GM12873 (cell line): ENCODE measurements around the gene ERBB4.

Experiments used
- TF ChIP-seq, protein P1 (sequence below): IDR thresholded peaks from 2 replicates; pipeline ENCODE4 v1.5.1; 2012; ENCODE audit warnings: low read depth, mild to moderate bottlenecking, moderate library complexity, low read length, control low read depth; ENCODE audit not compliant: insufficient read depth; ENCODE audit errors: missing control alignments

Gene ERBB4

DNA sequence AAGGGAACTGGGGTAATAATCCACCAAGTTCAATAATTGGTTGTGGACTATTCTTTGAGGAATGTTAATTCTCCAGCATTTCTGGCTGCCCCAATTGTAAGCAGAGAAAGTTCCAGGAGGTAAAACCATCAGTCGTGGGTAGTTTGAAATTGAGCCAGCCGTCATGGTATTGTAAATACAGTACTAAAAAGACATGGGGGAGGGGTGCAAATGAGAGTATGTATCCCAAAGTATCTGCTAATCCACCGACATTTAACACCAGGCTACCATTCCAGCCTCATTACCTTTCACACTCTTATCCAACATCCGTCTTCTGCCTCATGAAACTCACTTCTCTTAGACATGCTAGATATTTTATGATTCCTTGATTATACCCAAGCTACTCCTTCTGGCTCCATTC is 507.9 kb downstream of the ERBB4 start:
- TF ChIP-seq, protein P1, sequence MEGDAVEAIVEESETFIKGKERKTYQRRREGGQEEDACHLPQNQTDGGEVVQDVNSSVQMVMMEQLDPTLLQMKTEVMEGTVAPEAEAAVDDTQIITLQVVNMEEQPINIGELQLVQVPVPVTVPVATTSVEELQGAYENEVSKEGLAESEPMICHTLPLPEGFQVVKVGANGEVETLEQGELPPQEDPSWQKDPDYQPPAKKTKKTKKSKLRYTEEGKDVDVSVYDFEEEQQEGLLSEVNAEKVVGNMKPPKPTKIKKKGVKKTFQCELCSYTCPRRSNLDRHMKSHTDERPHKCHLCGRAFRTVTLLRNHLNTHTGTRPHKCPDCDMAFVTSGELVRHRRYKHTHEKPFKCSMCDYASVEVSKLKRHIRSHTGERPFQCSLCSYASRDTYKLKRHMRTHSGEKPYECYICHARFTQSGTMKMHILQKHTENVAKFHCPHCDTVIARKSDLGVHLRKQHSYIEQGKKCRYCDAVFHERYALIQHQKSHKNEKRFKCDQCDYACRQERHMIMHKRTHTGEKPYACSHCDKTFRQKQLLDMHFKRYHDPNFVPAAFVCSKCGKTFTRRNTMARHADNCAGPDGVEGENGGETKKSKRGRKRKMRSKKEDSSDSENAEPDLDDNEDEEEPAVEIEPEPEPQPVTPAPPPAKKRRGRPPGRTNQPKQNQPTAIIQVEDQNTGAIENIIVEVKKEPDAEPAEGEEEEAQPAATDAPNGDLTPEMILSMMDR: no peak

DNA sequence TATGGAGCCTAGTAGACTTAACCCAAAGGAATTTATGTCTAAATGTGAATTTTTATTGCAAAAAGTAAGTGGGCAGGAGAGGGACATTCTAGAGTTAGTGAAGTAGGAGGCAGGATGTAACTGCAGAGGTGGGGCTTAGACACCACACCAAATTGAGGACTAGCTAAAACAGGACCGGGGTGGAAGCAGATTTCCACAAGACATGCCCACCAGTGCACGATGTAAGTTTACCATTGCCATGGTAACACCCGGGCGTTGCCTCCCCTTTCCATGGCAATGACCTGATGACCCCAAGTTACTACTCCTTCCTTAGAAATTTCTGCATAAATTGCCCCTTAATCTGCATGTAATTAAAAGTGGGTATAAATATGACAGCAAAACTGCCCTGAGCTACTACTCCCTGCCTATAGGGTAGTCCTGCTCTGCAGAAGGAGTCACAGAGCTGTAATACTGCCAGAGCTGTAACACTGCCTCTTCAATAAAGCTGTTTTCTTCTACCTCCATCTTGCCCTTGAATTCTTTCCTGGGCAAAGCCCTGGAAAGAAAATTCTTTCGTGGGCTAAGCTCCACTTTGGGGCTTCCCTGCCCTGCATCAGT is 509.7 kb downstream of the ERBB4 start:
- TF ChIP-seq, protein P1: no peak

DNA sequence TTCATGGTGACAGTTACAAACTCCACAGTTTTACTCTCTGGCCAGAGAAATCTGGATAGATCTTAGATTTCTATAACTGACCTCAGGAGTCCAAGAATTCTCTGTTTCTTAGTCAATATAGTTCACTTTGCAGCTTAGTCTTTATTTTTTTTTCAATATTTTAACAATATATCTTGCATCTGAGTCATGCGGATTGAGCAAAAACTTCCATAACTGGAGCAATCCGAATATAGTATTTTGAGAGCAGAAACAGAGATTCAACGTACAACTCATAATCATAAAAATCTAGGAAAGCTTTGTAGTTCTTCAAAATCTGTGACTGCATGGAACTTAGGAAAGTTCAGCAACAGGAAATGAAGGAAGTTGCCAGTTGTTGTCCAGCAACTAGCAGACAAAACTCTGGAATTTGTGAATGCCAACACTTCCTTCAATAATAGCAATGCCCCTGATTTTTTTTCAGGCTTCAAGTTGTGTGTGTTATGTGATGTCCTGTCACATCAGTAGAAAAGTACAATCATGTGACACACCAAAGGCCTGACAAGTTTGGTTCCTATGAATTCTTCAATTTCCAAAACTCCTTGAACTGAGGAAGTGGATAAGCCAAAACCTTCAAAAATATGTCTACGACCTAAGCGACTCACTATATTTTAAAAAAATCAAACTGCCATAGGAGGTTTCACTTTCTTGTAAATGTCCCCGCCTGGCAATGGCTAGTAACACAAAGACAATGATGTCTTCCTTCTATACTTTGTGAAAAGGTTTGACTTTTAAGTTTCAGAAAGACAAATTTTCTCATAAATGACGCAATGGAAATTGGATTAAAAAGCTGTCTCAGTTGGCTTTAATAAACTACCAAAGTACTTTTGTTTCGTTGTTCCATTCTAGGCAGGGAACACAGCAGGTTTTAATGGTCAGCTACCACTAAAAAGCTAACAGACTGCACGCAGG is 510.6 kb downstream of the ERBB4 start:
- TF ChIP-seq, protein P1: no peak

GRCh38 chr2:212024040-212024439 is 514.6 kb downstream of the ERBB4 start:
- TF ChIP-seq, protein P1: no peak

DNA sequence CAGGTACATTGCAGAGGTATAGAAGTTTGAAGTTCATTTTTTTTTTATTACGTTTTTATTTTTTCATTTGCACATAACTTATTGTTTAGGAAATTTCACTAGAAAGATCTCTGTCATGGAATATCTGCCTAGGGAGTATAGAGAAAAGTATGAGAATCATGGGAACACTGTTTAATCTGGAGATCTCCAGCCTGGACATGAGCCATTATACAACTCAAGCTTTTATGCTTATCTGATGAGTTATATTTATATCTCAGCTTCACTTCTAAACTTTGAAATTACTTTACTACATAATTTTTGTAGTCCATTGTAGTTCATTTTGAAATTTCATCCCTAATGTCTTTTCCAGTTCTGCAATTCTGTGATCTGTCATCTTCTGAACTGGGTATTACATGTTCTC is 515.6 kb downstream of the ERBB4 start:
- TF ChIP-seq, protein P1: no peak

- TF ChIP-seq, protein P1: no peak
Observed at GRCh38 chr2:212021947-212022346, 516.7 kb downstream of the ERBB4 start.

- TF ChIP-seq, protein P1: no peak
Observed at GRCh38 chr2:212015588-212015987, 523.0 kb downstream of the ERBB4 start.
